K562 (cell line): ENCODE results near the gene HMCN2. TPM values are rescaled to one million over a fixed set of nuclear protein-coding genes. Genes with fewer than 3 reads are reported as not detected.

Source experiments
- ATAC-seq: fragments of 200-7000 bp; cut with Tn5 transposase; 3 replicates; pipeline ENCODE4 v1.9.1; 2020; ENCODE audit warnings: moderate library complexity
- BruUV-seq: library from RNA; stranded (reverse); fragments of 400-500 nt; replicated peaks from 2 replicates; lab custom pipeline; 2021; lab: Mats Ljungman, UMichigan
- CTCF ChIA-PET: fragments of 300-600 bp; formaldehyde crosslinking; extraction: SDS; loops from one replicate; lab custom pipeline; 2021; ENCODE audit warnings: low intra/inter-chr PET ratio; lab: Yijun Ruan, JAX
- POLR2A ChIA-PET: fragments of 300-600, 350-650 bp; sonication (Branson Sonifier 250); formaldehyde crosslinking; extraction: SDS; loops from one replicate; lab custom pipeline; 2021; ENCODE audit warnings: antibody characterized with exemption, inconsistent platforms; lab: Yijun Ruan, JAX
- DNase-seq, 4 experiments: peaks; one replicate each; pipeline versions ENCODE4 v3.0.0 to v3.0.0-alpha.2; 2011 to 2018; ENCODE audit warnings: low spot score in 3 of 4, mixed read lengths in 3 of 4; ENCODE audit errors: extremely low read depth in 1 of 4
- FAIRE-seq: peaks from 2 replicates; lab custom pipeline; 2011; peaks lifted over from hg19 to GRCh38; lab: Jason Lieb, UNC
- H2AFZ ChIP-seq: 2 replicates; pipeline ENCODE4 v1.6.0; 2011; ENCODE audit warnings: low read depth, low read length, control low read depth, inconsistent platforms
- H3K27ac ChIP-seq: fragments of 200-600 bp; 3 replicates; pipeline ENCODE4 v1.8.0; 2011; ENCODE audit warnings: low read depth, mild to moderate bottlenecking, control low read depth, inconsistent platforms, low read length, moderate library complexity, mixed read lengths; ENCODE audit errors: extremely low read depth
- H3K27me3 ChIP-seq, 2 experiments: fragments of 300-600 bp in 1 of 2; 2 replicates in 1 of 2; 3 replicates in 1 of 2; pipeline versions ENCODE4 v1.6.0 to v1.8.0; 2011; ENCODE audit warnings: inconsistent platforms in 2 of 2, low read length in 2 of 2, mild to moderate bottlenecking in 1 of 2, mixed read lengths in 1 of 2, moderate library complexity in 1 of 2; ENCODE audit not compliant: control insufficient read depth in 2 of 2, insufficient read depth in 2 of 2
- H3K36me3 ChIP-seq: fragments of 300-600 bp; 3 replicates; pipeline ENCODE4 v1.8.0; 2011; ENCODE audit warnings: mild to moderate bottlenecking, low read length, inconsistent platforms; ENCODE audit not compliant: control insufficient read depth, insufficient read depth
- H3K4me1 ChIP-seq, 2 experiments: fragments of 200-600 bp in 1 of 2; replicated peaks in 1 of 2; 2 replicates in 1 of 2; 3 replicates in 1 of 2; pipeline versions ENCODE4 v1.5.1 to v1.8.0; 2011; ENCODE audit warnings: inconsistent platforms in 2 of 2, low read length in 2 of 2, mild to moderate bottlenecking in 1 of 2, mixed read lengths in 1 of 2, moderate library complexity in 1 of 2; ENCODE audit not compliant: control insufficient read depth in 2 of 2, insufficient read depth in 2 of 2
- H3K4me2 ChIP-seq: 2 replicates; pipeline ENCODE4 v1.6.1; 2011; ENCODE audit warnings: low read length, control low read depth, inconsistent platforms, mixed read lengths; ENCODE audit not compliant: insufficient read depth
- H3K4me3 ChIP-seq: fragments of 200-600 bp; sonication (generic), shearing (Covaris generic); 2 replicates; pipeline ENCODE4 v1.5.1; 2016; ENCODE audit warnings: control low read depth, inconsistent platforms
- H3K79me2 ChIP-seq: fragments of 200-600 bp; 3 replicates; pipeline ENCODE4 v1.8.0; 2011; ENCODE audit warnings: low read length, inconsistent platforms; ENCODE audit not compliant: control insufficient read depth, insufficient read depth
- H3K9ac ChIP-seq, 2 experiments: 2 replicates each; pipeline versions ENCODE4 v1.6.0 to v1.6.1; 2011; ENCODE audit warnings: low read depth in 2 of 2, low read length in 2 of 2, control low read depth in 1 of 2, inconsistent platforms in 1 of 2, mild to moderate bottlenecking in 1 of 2, mixed read lengths in 1 of 2; ENCODE audit not compliant: insufficient read depth in 1 of 2
- H3K9me1 ChIP-seq: one replicate; pipeline ENCODE4 v1.6.0; 2011; ENCODE audit warnings: inconsistent platforms, mild to moderate bottlenecking, low read length, moderate library complexity; ENCODE audit not compliant: control insufficient read depth, insufficient read depth
- H3K9me3 ChIP-seq: replicated peaks from 2 replicates; pipeline ENCODE4 v1.5.1; 2011; ENCODE audit warnings: low read depth, low read length, inconsistent platforms; ENCODE audit not compliant: control insufficient read depth, insufficient read depth
- H4K20me1 ChIP-seq: replicated peaks from 2 replicates; pipeline ENCODE4 v1.6.1; 2011; ENCODE audit warnings: low read length, inconsistent platforms, mixed read lengths; ENCODE audit not compliant: control insufficient read depth, insufficient read depth
- ASH1L ChIP-seq: fragments of 450-650 bp; IDR thresholded peaks from 2 replicates; pipeline ENCODE4 v1.6.1; 2018; ENCODE audit warnings: borderline replicate concordance, mild to moderate bottlenecking, low read depth; ENCODE audit not compliant: partially characterized antibody
- CBX3 ChIP-seq, 2 experiments: IDR thresholded peaks; 1 replicate in 1 of 2; 2 replicates in 1 of 2; pipeline ENCODE4 v1.6.1; 2012; ENCODE audit warnings: inconsistent platforms in 2 of 2, low read length in 2 of 2, borderline replicate concordance in 1 of 2, control low read depth in 1 of 2
- MBD2 ChIP-seq: sonication (generic); IDR thresholded peaks from 2 replicates; pipeline ENCODE4 v1.6.1; 2016; ENCODE audit warnings: low read depth, borderline replicate concordance
- MLLT1 ChIP-seq, 2 experiments: fragments of 450-650 bp; IDR thresholded peaks; 2 replicates each; pipeline ENCODE4 v1.6.1; 2016
- NR0B1 ChIP-seq: fragments of 450-650 bp; IDR thresholded peaks from one replicate; pipeline ENCODE4 v1.6.1; 2018; ENCODE audit warnings: mild to moderate bottlenecking, moderate library complexity; ENCODE audit not compliant: partially characterized antibody
- REST ChIP-seq, 2 experiments: fragments of 450-650 bp; formaldehyde crosslinking in 1 of 2; IDR thresholded peaks; 2 replicates each; pipeline versions ENCODE4 v1.4.0 to v1.6.1; 2014 to 2020; ENCODE audit warnings: mild to moderate bottlenecking in 2 of 2, borderline replicate concordance in 1 of 2, low read depth in 1 of 2
- ZFP30 ChIP-seq: fragments of 250-450 bp; sonication (Bioruptor Pico); IDR thresholded peaks from 2 replicates; pipeline ENCODE4 v1.8.0; 2022; ENCODE audit warnings: moderate library complexity, mild to moderate bottlenecking, inconsistent platforms, borderline replicate concordance
- ZFP36 ChIP-seq: fragments of 150-350 bp; IDR thresholded peaks from 2 replicates; pipeline ENCODE4 v1.6.1; 2018; ENCODE audit warnings: low read length, low read depth; ENCODE audit not compliant: partially characterized antibody
- WGBS: fragments of 100-300 bp; shearing (Covaris generic); methylation state at CpG from one replicate; pipeline ENCODE4 v1.1.6; 2016; ENCODE audit warnings: low coverage, mixed read lengths; ENCODE audit not compliant: insufficient coverage; ENCODE audit errors: missing lambda C conversion rate; 5-methylcytosine and 5-hydroxymethylcytosine counted together
- in situ Hi-C: fragments of 300-500 bp; cut with MboI; formaldehyde crosslinking; loops from 4 replicates; pipeline ENCODE4 v1.15.0; 2018; ENCODE audit warnings: inconsistent platforms, mixed read lengths
- intact Hi-C: fragments of 100-400 bp; cut with micrococcal nuclease; formaldehyde crosslinking; loops from 2 replicates; pipeline ENCODE4 v1.14.2; 2022
- polyA plus RNA-seq, 8 experiments: library from polyadenylated mRNA; depleted of rRNA in 4 of 8; stranded (reverse) in 5 of 8; unstranded in 3 of 8; fragments of >200 nt; fragmentation: Nextera tagmentation in 2 of 8; fragmentation: Illumina TruSeq in 1 of 8; extraction: Ambion mirVana in 2 of 8; extraction: Trizol in 1 of 8; gene quantifications; 2 replicates each; pipeline versions ENCODE4 v1.2.1 to v1.2.3, GENCODE V29; 2011 to 2014; ENCODE audit warnings: inconsistent platforms in 1 of 8, missing spikeins in 1 of 8
- total RNA-seq, 7 experiments: library from RNA; depleted of rRNA in 6 of 7; stranded (reverse); fragments of >200 nt in 6 of 7; fragmentation: Illumina TruSeq in 2 of 7; extraction: Trizol in 2 of 7; gene quantifications; 2 replicates each; pipeline versions ENCODE4 v1.2.1 to v1.2.3, GENCODE V29; 2011 to 2021; ENCODE audit warnings: low replicate concordance in 1 of 7

The HMCN2 gene
- total and polyA plus RNA-seq, 9 of the 15 experiments (the other 6 are each of a cell fraction or from before 2014, with no cell fraction given): 0.01 TPM; not detected in 8

GRCh38 chr9:130418776-130419175 lies 153.2 kb downstream of the HMCN2 start (continued):
- no peak for TF ChIP-seq MBD2
- no peak for TF ChIP-seq NR0B1
- TF ChIP-seq ASH1L: no peak
- TF ChIP-seq, all 486 proteins: peak for 0

- H3K4me3 ChIP-seq: no peak overlapping the region
- H2AFZ ChIP-seq: no peak overlapping the region
- H3K9me1 ChIP-seq: no peaks in the 10 kb centered on the region
- CTCF ChIA-PET: no interaction called here
- H3K27ac ChIP-seq: no peak overlapping the region
- POLR2A ChIA-PET: interaction anchor here (1.3 kb wide), 1 partner anchor 9 kb away, joined by 3 read pairs; no protein-coding TSS in a partner anchor
- H3K9ac ChIP-seq: no peak overlapping the region
- H3K36me3 ChIP-seq: no peaks in the 10 kb centered on the region
- 4% methylated on average over 8 of the region's 8 CpGs for WGBS
- no peaks in the 10 kb centered on the region for H3K79me2 ChIP-seq
- peaks cover 37 to 70% of the 10 kb centered on the region in 2 experiments for H3K27me3 ChIP-seq
- H3K4me1 ChIP-seq: peaks cover 0 to under 1% of the 10 kb centered on the region in 2 experiments; a peak in 1 of 5 replicates
- in situ Hi-C loops: loop anchor here (10.0 kb wide), 1 partner anchor 755 kb away; the partner anchor contains the start of gene PRRX2
- FAIRE-seq (no peak), ATAC-seq (no peak), DNase-seq (no peak)
- no peaks in the 10 kb centered on the region; the same call in 1 of the 2 replicates for H4K20me1 ChIP-seq
- intact Hi-C loops: no loop called here
- no peak overlapping the region for H3K4me2 ChIP-seq
- no TSS peak for BruUV-seq
- H3K9me3 ChIP-seq: no peaks in the 10 kb centered on the region; the same call in 1 of the 2 replicates
- TF ChIP-seq MLLT1 (IDR thresholded peaks at IDR 0.05) (peak in 1 of 2 experiments; percentile 89; a peak in 2 of 4 replicates), ZFP36 (no peak), REST (IDR thresholded peaks at IDR 0.05; ENCODE audit: borderline replicate concordance) (peak; percentile 17; the same call in 1 of the 2 replicates), REST (CRISPR knock-in tag; IDR thresholded peaks at IDR 0.05; ENCODE audit: low read depth) (no peak), ZFP30 (no peak), CBX3 (IDR thresholded peaks at IDR 0.05; ENCODE audit: borderline replicate concordance in 1 of 2, low read length in 2 of 2) (no peak)
Observed at GRCh38 chr9:130419521-130420035, 154.0 kb downstream of the HMCN2 start.
